Right lobe of liver (tissue), 6 donors: ENCODE data around the gene FAM13A. TPM values are rescaled to one million over a fixed set of nuclear protein-coding genes. Genes with fewer than 3 reads are reported as not detected.

Source experiments
- ATAC-seq, 4 donors: fragments of 200-7000 bp; cut with Tn5 transposase; one replicate each; pipeline ENCODE4 v1.9.1; 2020; ENCODE audit warnings: mild to moderate bottlenecking in 4 of 4, moderate library complexity in 4 of 4
- DNase-seq, 3 donors: peaks; one replicate each; pipeline ENCODE4 v3.0.0-alpha.2; 2020
- H3K27ac ChIP-seq, 3 donors: fragments of 200-600 bp; one replicate each; pipeline ENCODE4 v1.8.0; 2022
- H3K27me3 ChIP-seq, 2 donors: fragments of 200-600 bp; one replicate each; pipeline ENCODE4 v1.8.0; 2022
- H3K36me3 ChIP-seq, 4 donors: fragments of 200-600 bp; sonication (generic) in 1 of 4; one replicate each; pipeline versions ENCODE4 v1.5.1 to v1.8.0; 2017 to 2022; ENCODE audit warnings: control low read depth in 1 of 4
- H3K4me1 ChIP-seq, 4 donors: fragments of 200-600 bp; sonication (generic) in 1 of 4; one replicate each; pipeline versions ENCODE4 v1.5.1 to v1.8.0; 2017 to 2022; ENCODE audit warnings: control low read depth in 1 of 4
- H3K4me3 ChIP-seq, 3 donors: fragments of 200-600 bp; one replicate each; pipeline ENCODE4 v1.8.0; 2022
- H3K9me3 ChIP-seq, 4 donors: fragments of 200-600 bp; sonication (generic) in 1 of 4; one replicate each; pipeline versions ENCODE4 v1.5.1 to v1.8.0; 2017 to 2022; ENCODE audit warnings: control low read depth in 1 of 4
- CTCF ChIP-seq, 4 donors: fragments of 200-600 bp in 3 of 4; fragments of 450-650 bp in 1 of 4; IDR thresholded peaks; one replicate each; pipeline versions ENCODE4 v1.5.1 to v1.8.0; 2016 to 2022; ENCODE audit warnings: antibody characterized with exemption in 4 of 4, mild to moderate bottlenecking in 2 of 4
- POLR2A ChIP-seq: fragments of 450-650 bp; IDR thresholded peaks from one replicate; pipeline ENCODE4 v1.6.1; 2017; ENCODE audit warnings: antibody characterized with exemption, mild to moderate bottlenecking
- WGBS: methylation state at CpG from one replicate; pipeline ENCODE4 v1.1.6; 2018; ENCODE audit warnings: low coverage, low lambda C conversion rate; ENCODE audit not compliant: insufficient coverage; ENCODE audit errors: missing lambda C conversion rate; 5-methylcytosine and 5-hydroxymethylcytosine counted together
- intact Hi-C, 2 donors: fragments of 100-400 bp; cut with DNase I; formaldehyde crosslinking; loops; one replicate each; pipeline versions ENCODE4 v1.11.2 to v1.14.1; 2022
- total RNA-seq, 6 experiments: library from RNA; depleted of rRNA in 2 of 6; stranded (reverse); fragments of >200 nt in 2 of 6; fragmentation: NEBNext Ultra II Directional in 3 of 6; extraction: Animal tissue kit (Norgen Biotek cat#: 25700) in 3 of 6; gene quantifications; one replicate each; pipeline versions ENCODE4 v1.1.0 to v1.2.4, GENCODE V29; 2016 to 2023
- donor health status: DM: no; HTN: yes; CAD: no.
- donor health status: DM: no; HTN: no; CAD: no.
- donor health status: DM: no; HTN: no; CAD: no.
- donor health status: DM: no; HTN: yes; CAD: no.
- donor health status: DM: no; HTN: yes; CAD: no.

FAM13A gene
- total RNA-seq, 6 experiments from 2014 or later = 28.3 to 82.5 (median 51.7) TPM

GRCh38 chr4:88957570-88957969 lies 99.4 kb downstream of the FAM13A start:
- Histone ChIP-seq H3K4me3 (no peak overlapping the region), H3K27me3 (no peaks in the 10 kb centered on the region), H3K36me3 (no peaks in the 10 kb centered on the region), H3K9me3 (no peaks in the 10 kb centered on the region), H3K27ac (no peak overlapping the region), H3K4me1 (peaks cover 0 to 3% (median 0%) of the 10 kb centered on the region in 4 donors)
- ATAC-seq = peak in 3 of 4 donors; percentile 51 to 67 (median 60)
- 25% methylated on average over 2 of the region's 2 CpGs for WGBS
- no peak for DNase-seq
- intact Hi-C loops = no loop called here
- no peak for TF ChIP-seq CTCF (IDR thresholded peaks at IDR 0.05)
- no peak for TF ChIP-seq POLR2A

- H3K36me3 ChIP-seq = no peaks in the 10 kb centered on the region
- WGBS = 59% methylated on average over 3 of the region's 3 CpGs
- intact Hi-C loops = no loop called here
- H3K27ac ChIP-seq = no peak overlapping the region
- DNase-seq (no peak), ATAC-seq (no peak)
- TF ChIP-seq POLR2A (no peak), CTCF (IDR thresholded peaks at IDR 0.05) (no peak)
- H3K4me3 ChIP-seq = no peak overlapping the region
- H3K27me3 ChIP-seq = no peaks in the 10 kb centered on the region
- H3K4me1 ChIP-seq = peaks cover 0 to 1% (median 0%) of the 10 kb centered on the region in 4 donors
- H3K9me3 ChIP-seq = no peaks in the 10 kb centered on the region
These were observed 101.2 kb downstream of the FAM13A start for GRCh38 chr4:88955580-88956380.

GRCh38 chr4:88953400-88953799 lies 103.6 kb downstream of the FAM13A start:
- intact Hi-C loops = no loop called here
- Histone ChIP-seq H3K9me3 (no peaks in the 10 kb centered on the region), H3K27me3 (no peaks in the 10 kb centered on the region), H3K4me1 (no peaks in the 10 kb centered on the region), H3K4me3 (no peak overlapping the region), H3K36me3 (no peaks in the 10 kb centered on the region), H3K27ac (no peak overlapping the region)
- WGBS = 90% methylated on average over 2 of the region's 2 CpGs
- TF ChIP-seq POLR2A (no peak), CTCF (IDR thresholded peaks at IDR 0.05) (no peak)
- ATAC-seq (no peak), DNase-seq (no peak)

- H3K4me3 ChIP-seq = no peak overlapping the region
- H3K27ac ChIP-seq = no peak overlapping the region
- no peaks in the 10 kb centered on the region for H3K4me1 ChIP-seq
- H3K27me3 ChIP-seq = no peaks in the 10 kb centered on the region
- intact Hi-C loops = no loop called here
- no peaks in the 10 kb centered on the region for H3K9me3 ChIP-seq
- H3K36me3 ChIP-seq = no peaks in the 10 kb centered on the region
- ATAC-seq = no peak
- TF ChIP-seq CTCF (IDR thresholded peaks at IDR 0.05) = no peak
- no peak for TF ChIP-seq POLR2A
- WGBS = 89% methylated on average over 3 of the region's 3 CpGs
- DNase-seq = no peak
These were observed 104.9 kb downstream of the FAM13A start for GRCh38 chr4:88952081-88952480.
